CD4-positive, alpha-beta T cell treated with Interleukin-17A for 4 hours (primary cell): ENCODE results near the gene SPOCK2.
A peak's percentile ranks its signal among the peaks of the same experiment; 100 is the strongest.
"Not testable (repeated sequence)": the region's sequence is repeated elsewhere in the genome, so short reads cannot be mapped to it uniquely, and the experiment has no call there.

ENCODE experiments used
- DNase-seq: peaks from one replicate; pipeline ENCODE4 v3.0.0-alpha.2; 2020; ENCODE audit warnings: mixed read lengths

SPOCK2 gene

GRCh38 chr10:72087969-72088888, at the start of gene SPOCK2:
SPOCK2 (minus strand) TSS chr10:72088551; CDS start chr10:72088328, 223 bp downstream.
- DNase-seq = peak; percentile 82

GRCh38 chr10:72137583-72137982, 49.2 kb upstream of the SPOCK2 start:
- DNase-seq = no peak

DNA sequence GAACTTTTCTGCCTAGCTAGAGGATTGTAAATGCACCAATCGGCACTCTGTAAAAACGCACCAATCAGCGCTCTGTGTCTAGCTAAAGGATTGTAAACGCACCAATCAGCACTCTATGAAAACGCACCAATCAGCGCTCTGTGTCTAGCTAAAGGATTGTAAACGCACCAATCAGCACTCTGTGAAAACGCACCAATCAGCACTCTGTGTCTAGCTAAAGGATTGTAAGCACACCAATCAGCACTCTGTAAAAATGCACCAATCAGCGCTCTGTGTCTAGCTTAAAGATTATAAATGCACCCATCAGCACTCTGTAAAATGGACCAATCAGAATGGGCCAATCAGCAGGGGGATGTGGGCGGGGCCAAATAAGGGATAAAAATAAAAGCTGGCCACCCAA, 47.9 kb upstream of the SPOCK2 start:
- not testable (repeated sequence) for DNase-seq

DNA sequence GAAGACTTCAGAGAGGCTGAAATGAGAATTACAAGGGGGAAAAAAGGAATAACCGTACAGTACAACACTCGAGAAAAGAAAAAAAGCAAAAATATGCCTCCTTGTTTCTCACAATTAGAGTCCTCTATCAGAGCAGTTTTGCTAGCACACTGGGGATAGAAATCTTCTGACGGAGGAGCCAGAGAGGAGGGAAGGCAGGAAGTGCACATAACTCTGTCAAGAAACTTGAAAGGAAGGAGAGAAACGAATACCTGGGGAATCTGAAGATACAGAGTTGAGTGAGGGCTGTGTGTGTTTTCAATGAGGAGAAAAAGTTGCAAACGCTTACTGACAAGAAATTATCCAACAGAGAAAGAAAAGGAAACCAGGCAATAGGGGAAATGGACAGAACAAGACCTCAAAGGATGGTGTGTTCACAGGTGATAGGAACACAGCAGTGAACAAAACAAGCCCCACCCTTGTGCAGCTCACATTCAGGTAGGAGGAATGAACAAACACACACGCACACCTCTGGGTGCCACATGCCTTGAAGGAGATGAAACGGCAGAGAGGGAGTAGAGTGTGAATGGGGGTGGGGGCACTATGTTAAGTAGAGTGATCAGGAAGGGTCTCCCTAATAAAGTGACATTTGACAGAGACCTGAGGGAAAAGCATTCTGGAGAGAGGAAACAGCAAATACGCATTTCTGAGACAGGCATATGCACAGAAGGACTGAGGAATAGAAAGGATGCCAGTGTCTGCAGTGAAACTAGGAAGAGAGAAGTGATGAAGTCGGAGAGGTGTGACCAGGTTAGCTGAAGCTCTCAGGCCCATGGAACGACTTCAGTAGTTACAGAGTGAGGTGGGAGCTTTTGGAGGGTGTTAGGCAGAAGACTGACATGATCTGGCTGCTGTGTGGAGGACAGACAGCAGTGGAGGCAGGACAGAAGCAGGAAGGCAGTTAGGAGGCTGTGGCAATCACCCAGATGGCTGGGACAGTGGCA, 46.7 kb upstream of the SPOCK2 start:
- DNase-seq = peak; percentile 45

DNA sequence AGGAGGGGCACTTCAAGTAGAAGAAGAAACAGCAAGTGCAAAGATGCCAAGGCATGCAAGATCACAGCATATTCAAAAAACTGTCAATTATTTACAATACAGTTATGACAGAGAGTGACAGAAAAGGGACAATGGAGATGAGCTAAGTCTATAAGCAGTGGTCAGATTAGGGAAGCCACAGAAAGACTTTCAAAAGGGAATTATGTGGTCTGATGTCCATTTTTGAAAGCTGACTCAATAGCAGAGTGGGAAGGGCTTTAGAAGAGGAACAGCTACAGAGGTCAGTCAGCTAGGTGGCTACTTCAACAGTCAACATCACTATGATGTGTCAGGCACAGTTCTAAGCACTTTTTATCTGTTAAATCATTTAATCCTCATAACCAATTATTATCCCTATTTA, 45.2 kb upstream of the SPOCK2 start:
- no peak for DNase-seq

DNA sequence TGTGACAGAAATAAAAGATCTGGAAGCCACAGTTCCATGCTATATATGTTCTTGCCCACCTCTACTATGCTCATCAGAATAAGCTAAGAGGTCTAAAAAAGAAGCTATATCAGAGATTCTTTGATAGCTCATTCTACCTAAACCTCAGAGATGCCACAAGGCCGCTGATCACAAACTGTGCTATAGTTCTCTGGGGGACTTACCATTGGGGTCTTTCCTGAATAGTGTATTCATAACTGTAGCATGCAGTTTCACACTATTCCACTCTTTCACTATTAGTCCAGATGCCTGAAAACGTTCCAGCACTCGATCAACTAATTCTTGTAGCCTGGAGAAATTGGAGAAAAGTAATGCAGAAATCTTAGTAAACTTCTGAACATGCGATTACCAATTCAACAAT, 44.5 kb upstream of the SPOCK2 start:
- no peak for DNase-seq

DNA sequence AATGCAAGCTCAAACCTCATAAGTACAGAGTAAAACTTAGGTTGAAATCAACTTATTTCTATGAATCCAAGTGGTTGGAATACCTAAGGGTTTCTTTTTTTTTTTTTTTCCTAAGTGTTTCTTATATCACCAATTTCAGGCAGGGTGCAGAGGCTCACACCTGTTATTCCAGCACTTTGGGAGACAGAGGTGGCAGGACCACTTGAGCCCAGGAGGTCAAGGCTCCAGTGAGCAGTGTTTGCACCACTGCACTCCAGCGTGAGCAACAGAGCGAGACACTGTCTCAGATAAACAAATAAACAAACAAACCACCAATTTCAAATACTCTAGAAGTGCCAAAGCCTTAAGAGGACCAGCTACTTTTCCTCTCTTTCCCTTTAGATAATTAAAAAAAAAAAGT, 39.2 kb upstream of the SPOCK2 start:
- DNase-seq = no peak

DNA sequence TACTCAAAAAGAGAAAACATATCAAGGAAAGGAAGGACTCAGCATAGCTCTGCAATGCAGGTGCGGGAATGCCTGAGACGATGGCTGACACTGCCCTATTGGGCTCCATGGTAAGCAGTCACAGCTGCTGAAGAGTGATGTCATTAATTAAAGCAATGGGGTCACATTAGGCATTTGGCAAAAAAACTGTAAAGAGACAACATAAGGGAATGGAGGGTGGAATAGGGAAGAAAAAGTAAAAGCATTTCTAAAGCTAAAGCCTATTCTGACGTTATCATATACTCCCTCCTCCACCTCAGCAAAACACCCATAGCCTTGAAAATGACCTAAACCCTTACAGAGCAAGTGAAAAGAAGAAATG, 38.5 kb upstream of the SPOCK2 start:
- no peak for DNase-seq

DNA sequence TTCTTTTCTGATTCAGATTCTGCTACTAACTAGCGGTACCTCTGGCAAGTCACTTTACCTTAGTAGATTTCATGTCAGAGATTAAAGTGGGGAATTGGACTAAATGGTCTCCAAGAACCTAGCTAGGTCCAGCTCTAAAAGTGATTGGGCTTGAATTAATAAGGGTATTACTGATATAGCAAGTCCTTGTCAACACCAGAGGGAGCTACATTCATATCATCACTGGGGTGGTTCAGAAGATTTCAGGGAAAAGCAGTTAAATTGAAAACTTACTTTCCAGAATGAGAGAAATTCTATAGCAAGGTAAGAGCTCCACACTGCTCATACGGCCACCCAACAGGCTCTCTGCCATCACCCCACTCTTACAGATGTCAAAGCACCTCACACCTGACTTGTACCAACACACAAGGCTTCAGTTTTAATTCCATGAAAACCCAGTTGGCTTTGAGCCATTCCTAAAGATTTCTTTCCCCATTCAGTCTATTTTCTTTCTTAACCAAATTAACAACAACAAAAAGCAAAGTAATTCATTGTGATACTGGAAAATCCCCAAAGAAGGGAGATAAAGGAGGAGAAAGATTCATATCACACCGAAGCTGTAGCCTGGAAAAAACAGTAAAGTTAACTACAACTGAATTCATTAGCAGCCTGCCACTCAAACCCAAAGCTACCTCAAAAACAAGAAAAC, 38.0 kb upstream of the SPOCK2 start:
- no peak for DNase-seq

DNA sequence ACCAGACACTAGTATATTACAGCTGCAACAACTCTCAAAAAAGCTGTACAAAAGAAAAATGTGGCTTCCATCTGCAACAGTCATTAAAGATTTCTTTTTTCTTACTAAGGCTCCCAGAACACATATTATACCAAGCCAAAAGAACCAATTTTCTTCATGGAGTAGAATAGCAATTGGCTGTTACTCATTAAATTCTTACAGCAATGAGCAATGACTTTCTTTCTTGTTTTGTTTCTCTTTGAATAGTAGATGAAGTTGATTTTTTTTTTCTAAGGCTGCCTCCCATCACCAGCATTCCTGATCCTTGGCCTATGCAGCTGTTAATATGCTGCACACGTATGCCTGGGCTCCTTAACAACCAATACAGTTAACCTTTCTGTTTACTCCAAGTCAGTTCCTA, 36.6 kb upstream of the SPOCK2 start:
- DNase-seq = no peak

GRCh38 chr10:72124381-72124780, 36.0 kb upstream of the SPOCK2 start:
- no peak for DNase-seq

DNA sequence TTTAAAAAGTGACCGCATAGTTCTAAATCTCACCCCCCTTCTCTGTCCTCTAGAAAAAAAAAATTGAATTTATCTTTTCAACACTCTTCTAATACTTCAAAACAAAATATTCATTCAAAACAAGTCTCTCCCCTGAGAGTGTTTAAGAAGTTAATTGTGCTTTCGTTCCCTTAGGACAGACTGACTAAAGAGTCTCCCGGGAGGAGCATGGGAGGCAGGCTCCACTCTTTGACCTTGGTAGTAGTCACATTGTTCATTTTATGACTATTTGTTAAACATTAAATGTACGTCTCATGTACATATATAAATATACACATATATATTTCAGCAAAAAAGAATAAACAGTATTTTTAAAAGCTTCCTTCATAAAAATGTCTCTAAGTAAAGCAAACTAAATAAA, 35.3 kb upstream of the SPOCK2 start:
- no peak for DNase-seq

- DNase-seq = peak; percentile 21
These were observed 33.9 kb upstream of the SPOCK2 start for GRCh38 chr10:72122221-72122620.

- DNase-seq = no peak
These were observed 33.0 kb upstream of the SPOCK2 start for GRCh38 chr10:72121389-72121788.

DNA sequence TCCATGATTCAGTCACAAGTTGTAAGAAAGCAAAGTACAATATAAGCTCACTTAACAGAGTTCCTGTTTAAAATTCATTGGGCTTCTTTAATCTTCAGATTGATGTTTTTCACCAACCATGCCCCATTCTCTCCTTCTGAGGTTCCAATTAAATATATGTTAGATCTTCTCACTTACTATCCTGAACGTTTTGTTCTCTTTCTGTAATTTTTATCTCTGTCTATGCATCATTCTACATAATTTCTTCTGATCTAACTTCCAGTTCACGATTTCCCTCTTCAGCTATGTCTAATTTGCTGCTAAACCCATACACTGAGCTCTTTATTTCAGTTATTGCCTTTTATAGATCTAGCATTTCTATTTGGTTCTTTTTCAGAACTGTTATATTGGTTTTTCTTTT, 28.0 kb upstream of the SPOCK2 start:
- DNase-seq = no peak

- DNase-seq = no peak
These were observed 26.5 kb upstream of the SPOCK2 start for GRCh38 chr10:72114706-72115450.

- no peak for DNase-seq
These were observed 22.5 kb upstream of the SPOCK2 start for GRCh38 chr10:72110673-72111401.

DNA sequence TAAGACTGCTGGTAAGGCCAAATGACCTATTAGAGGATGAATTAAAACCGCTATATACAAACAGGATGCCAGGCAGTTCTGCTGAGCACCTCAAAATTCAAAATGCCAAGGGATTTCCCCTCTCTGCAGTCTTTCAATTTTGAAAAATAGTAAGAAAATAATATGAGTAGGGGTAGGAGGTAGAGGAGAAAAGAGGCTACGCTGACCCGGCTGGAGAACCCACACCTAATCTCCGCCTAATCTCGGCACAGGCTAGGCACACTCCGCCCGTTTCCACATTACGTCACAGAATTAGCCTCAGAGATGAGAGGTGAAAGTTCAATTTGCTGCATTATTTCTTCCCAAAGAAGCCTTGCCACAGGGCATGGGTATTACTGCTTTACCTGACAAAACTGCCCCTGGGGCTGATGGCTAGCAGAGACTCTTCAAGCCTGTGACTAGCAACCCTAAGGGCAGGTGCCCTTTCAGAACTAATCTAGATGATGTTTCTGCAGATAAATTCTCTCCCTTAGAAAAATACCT, 21.3 kb upstream of the SPOCK2 start:
- peak; percentile 29 for DNase-seq

GRCh38 chr10:72108830-72109635, 20.7 kb upstream of the SPOCK2 start:
- DNase-seq = no peak

- peak; percentile 26 for DNase-seq
These were observed 19.6 kb upstream of the SPOCK2 start for GRCh38 chr10:72108004-72108370.
